Measurements from ENCODE around the gene RNU11.
A peak's percentile ranks its signal among the peaks of the same experiment; 100 is the strongest.
"Not testable (repeated sequence)": the region's sequence is repeated elsewhere in the genome, so short reads cannot be mapped to it uniquely, and the experiment has no call there.

Gene RNU11

GRCh38 chr1:28648474-28649198 lies at the start of gene RNU11:
Gene RNU11 (plus strand): TSS chr1:28648600.
- H3K4me3 ChIP-seq (ENCODE audit: low read depth, low read length) = peak within 1 kb of the TSS; percentile 46

- H3K4me3 ChIP-seq (ENCODE audit: low read depth, low read length) = no peak overlapping the region
Observed at GRCh38 chr1:28601696-28602095, 46.7 kb upstream of the RNU11 start.

- no peak overlapping the region for H3K4me3 ChIP-seq (ENCODE audit: low read depth, low read length)
Observed at GRCh38 chr1:28602536-28603439, 45.6 kb upstream of the RNU11 start.

- H3K4me3 ChIP-seq (ENCODE audit: low read depth, low read length) = no peak overlapping the region
Observed at GRCh38 chr1:28604411-28604810, 44.0 kb upstream of the RNU11 start.

GRCh38 chr1:28604962-28605361 lies 43.4 kb upstream of the RNU11 start:
- H3K4me3 ChIP-seq (ENCODE audit: low read depth, low read length) = no peak overlapping the region

GRCh38 chr1:28606771-28607170 lies 41.6 kb upstream of the RNU11 start:
- no peak overlapping the region for H3K4me3 ChIP-seq (ENCODE audit: low read depth, low read length)

GRCh38 chr1:28613175-28613574 lies 35.2 kb upstream of the RNU11 start:
- H3K4me3 ChIP-seq (ENCODE audit: low read depth, low read length) = no peak overlapping the region

- H3K4me3 ChIP-seq (ENCODE audit: low read depth, low read length) = no peak overlapping the region
Observed at GRCh38 chr1:28631713-28632112, 16.7 kb upstream of the RNU11 start.

GRCh38 chr1:28632560-28632959 lies 15.8 kb upstream of the RNU11 start:
- no peak overlapping the region for H3K4me3 ChIP-seq (ENCODE audit: low read depth, low read length)

- no peak overlapping the region for H3K4me3 ChIP-seq (ENCODE audit: low read depth, low read length)
Observed at GRCh38 chr1:28640766-28641165, 7.6 kb upstream of the RNU11 start.

GRCh38 chr1:28642056-28642846 lies 6.1 kb upstream of the RNU11 start:
- peak overlapping the region; percentile 98 for H3K4me3 ChIP-seq (ENCODE audit: low read depth, low read length)

GRCh38 chr1:28642847-28643635 lies 5.4 kb upstream of the RNU11 start, which contains the start of gene TAF12:
Gene TAF12 (minus strand): TSS chr1:28643067. CDS start chr1:28622081, 20,986 bp downstream.
- peak within 1 kb of the TSS; percentile 98 for H3K4me3 ChIP-seq (ENCODE audit: low read depth, low read length)

- H3K4me3 ChIP-seq (ENCODE audit: low read depth, low read length) = no peak overlapping the region
Observed at GRCh38 chr1:28644494-28644893, 3.9 kb upstream of the RNU11 start.

GRCh38 chr1:28645406-28645805 lies 3.0 kb upstream of the RNU11 start:
- H3K4me3 ChIP-seq (ENCODE audit: low read depth, low read length) = not testable (repeated sequence)

GRCh38 chr1:28646040-28646439 lies 2.4 kb upstream of the RNU11 start:
- H3K4me3 ChIP-seq (ENCODE audit: low read depth, low read length) = no peak overlapping the region

- peak overlapping the region; percentile 46 for H3K4me3 ChIP-seq (ENCODE audit: low read depth, low read length)
Observed at GRCh38 chr1:28648008-28648473, 359 bp upstream of the RNU11 start.

- not testable (repeated sequence) for H3K4me3 ChIP-seq (ENCODE audit: low read depth, low read length)
Observed at GRCh38 chr1:28653063-28653462, 4.7 kb downstream of the RNU11 start.

- H3K4me3 ChIP-seq (ENCODE audit: low read depth, low read length) = not testable (repeated sequence)
Observed at GRCh38 chr1:28653870-28654269, 5.5 kb downstream of the RNU11 start.

- H3K4me3 ChIP-seq (ENCODE audit: low read depth, low read length) = not testable (repeated sequence)
Observed at GRCh38 chr1:28655448-28656311, 7.3 kb downstream of the RNU11 start.
